Endothelial cell of hepatic sinusoid (primary cell): ENCODE results near the gene TIGD4.
"Not testable (repeated sequence)": the region's sequence is repeated elsewhere in the genome, so short reads cannot be mapped to it uniquely, and the experiment has no call there.

Experiments used
- in situ Hi-C: cut with HindIII; loops from 2 replicates; pipeline ENCODE4 v1.10.0; 2017; ENCODE audit warnings: low sequenced_read_pairs

The TIGD4 gene

DNA sequence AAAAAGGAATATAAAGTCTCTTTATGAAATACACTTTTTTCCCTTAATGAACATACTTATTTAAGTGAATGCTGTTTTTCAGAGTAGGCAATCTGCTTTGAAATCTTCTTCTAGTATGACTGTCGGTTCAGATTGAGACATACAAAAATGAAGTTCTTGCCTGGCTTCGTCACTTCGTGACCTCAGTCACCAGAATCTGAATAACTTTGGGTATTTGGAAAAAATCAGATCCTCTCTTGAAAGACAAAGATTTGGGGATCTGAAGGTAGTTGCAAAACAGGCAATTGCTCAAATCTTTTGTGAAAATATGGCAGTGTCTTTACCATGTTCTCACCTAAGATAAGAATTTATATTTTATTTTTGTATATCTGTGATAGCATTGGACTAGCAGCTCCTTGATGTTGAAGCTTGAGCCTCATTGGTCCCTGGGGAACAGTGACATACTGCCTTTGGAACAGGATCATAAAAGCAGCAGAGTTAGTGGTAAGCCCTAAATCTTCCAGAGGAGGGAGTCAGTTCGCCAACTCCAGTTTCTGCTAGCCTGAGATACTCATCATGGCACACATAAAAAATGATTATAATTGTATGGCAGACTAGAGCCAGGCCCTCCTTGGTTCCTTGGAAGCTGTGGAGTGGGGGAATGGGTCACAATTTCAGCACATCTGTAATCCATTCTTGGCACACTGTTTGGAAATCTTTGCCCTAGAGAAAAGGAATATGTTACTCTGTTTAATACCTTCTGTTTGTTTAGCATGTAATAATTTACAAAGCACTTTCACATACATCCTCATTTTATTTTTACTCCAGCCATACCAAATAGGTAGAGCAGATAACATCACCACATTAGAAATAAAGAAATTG, 5.2 kb upstream of the TIGD4 start:
- in situ Hi-C loops: loop anchor here (5.0 kb wide), 1 partner anchor 38 kb away; no protein-coding TSS in a partner anchor

DNA sequence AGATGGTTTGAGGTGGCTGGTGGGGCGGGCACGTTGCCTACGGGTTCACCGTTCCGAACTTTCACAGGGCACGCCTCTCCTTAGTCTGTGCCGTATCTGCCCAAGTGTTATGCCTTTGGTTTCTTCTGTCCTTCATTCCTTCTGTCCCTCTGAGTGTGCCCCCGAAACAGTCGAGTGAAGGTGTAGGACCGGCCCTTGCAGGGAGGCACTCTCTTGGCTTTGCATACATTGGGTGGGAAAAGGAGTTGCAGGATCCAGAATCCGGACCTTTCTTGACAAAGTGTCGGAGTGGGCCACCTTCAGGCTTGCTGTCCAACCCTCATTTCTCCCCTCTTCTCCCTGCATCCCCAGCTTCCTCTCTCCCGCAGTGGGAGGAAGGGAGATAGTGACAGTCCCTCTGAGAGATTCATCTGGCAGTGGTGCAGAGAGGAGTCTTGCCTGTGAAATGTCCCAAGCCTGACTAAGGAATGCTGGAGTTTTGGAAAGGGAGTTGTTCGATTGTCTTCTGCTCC, 793 bp upstream of the TIGD4 start:
- in situ Hi-C loops: loop anchor here (5.0 kb wide), 1 partner anchor 42 kb away; no protein-coding TSS in a partner anchor

DNA sequence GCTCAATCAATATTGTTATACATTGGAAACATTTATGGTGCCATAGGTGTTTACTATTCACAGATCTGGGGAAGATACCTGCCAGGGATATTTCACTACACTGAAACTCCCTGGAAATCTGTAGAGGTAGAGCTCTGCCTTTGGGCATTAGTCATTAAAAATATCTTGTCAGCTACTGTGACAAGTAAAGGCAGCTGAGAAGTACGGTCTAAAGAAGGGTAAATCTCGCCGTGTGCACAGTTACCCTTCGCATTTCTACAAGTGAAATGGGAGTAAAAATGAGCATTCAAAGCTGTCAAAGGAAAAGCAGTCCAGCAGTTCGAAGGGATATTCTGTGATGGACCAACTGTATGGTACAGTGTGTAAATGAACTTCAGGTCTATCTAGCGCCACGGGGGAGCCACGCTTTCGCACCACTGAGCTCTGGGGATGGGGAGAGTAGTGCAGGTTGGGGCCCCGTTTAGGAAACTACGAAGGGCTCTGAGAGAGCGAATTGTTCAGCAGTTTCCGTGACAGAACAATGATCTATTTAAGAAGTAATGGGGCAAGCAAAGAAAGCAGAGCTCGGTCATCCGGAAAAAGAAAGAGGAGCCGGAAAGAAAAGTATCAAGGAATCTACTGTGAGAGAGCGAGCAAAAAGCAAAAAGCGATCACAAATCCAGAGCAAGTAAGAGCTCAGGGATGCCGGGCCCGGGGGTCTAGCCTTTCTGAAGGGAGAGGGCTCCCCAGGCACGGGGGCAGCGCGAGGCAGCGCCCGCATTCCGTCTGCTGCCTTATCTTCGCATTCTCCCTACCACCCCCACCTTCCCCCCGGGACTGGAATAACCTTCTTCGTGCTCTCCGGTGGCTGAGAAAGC, 646 bp downstream of the TIGD4 start:
- in situ Hi-C loops: no loop called here

DNA sequence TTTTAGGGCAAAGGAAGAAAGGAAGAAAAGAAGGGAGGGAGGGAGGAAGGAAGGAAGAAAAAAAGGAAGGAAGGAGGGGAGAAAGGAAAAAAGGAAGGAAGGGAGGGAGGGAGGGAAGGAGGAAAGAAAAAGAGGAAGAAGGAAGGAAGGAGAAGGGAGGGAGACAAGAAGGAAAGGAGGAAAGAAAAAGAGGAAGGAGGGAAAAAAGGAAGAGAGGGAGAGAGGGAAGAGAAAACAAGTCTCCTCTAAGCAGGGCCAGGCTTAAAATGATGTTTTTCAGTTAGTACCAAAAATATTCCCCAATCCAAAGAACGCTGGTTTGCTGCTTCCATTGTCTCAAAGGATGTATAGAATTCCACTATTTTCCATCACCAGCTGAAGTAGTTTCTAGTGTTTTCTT, 2.0 kb downstream of the TIGD4 start:
- in situ Hi-C loops: no loop called here

DNA sequence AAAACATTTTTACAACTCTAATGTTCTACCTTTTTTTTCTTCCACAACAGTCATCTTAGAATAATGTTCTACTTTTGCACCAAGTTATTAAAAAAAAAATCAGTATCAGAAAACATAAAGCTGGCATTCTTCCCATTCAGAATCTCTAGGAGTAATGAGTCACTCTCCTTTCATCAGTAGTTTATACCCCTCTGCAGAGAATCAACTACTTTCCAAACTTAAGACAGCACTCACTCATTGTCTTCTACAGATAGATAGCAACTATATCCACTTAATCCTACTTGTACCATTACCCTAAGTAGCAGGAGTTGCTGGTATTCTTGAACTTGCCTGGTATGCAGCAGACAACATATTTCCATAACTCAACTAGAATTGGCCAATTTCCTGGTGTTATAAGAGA, 3.2 kb downstream of the TIGD4 start:
- in situ Hi-C loops: no loop called here

DNA sequence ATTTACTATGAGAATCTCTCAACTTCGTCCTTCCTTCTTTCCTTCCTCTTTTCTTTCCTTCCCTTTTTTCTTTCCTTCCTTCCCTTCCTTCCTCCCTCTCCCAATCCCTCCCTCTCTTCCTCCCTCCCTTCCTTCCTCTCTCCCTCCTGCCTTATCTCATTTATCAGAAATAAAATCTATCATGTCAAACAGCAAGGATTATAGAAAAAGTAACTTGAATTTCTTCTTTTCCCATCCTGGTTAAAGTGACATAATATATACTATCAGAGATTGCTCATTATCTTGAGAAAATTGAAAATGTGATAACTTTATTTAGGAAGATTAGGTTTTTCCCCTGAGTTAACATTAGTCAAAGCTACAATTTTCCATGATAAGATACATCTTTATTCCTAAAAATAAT, 5.6 kb downstream of the TIGD4 start:
- in situ Hi-C loops: no loop called here

DNA sequence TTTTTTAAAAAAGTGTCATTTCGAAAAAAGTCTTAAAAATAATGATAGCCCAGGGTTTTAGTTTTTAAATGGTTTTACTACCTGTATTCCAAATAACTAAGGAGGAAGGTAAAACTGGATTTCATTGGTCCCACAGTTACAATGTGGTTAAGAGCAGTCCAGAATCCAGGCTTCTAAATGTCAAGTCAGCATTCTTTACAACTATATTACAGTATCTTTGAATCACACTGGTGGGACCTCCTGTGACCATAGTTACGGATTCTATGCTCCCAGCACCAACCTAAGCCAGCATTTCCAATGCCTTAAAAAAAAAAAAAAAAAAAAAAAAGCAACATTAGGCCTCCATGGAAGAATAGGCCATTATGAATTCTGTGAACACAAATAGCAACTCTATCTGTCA, 6.2 kb downstream of the TIGD4 start:
- in situ Hi-C loops: no loop called here

DNA sequence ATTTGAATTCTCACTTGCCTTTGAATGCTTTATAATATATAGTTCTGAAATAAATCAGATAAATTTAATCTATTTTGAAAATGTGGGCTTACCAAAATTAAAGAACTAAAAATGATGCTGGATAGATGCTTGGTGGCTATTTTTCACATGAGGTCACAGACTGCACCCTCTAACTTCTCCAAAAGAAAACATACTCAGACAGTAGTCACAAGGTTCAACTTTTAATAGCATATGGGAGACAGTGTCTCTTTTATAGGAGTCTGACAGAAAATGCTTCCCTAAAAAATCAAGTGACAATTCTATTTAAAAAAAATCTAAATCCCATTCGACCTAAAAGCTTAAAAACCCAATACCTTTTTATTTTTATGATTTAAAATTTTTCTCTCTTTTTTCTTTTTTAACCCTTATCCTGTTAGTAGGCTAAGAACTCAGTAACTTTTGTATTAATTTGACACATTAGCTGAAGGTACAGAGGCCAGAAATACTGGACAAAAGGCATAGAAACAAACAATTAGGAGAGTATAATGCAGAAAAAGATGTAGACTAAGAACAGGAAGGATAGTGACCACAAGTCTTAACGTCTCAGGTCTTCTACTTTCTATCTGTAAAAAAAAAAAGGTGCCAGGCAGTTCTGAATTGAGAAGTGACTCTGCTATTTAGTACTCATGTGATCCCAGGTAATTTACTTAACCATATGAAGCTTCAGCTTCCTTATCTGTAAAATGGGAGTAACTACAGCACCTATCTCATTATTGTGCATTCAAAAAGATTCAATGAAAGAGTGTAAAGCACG, 7.6 kb downstream of the TIGD4 start:
- in situ Hi-C loops: no loop called here

DNA sequence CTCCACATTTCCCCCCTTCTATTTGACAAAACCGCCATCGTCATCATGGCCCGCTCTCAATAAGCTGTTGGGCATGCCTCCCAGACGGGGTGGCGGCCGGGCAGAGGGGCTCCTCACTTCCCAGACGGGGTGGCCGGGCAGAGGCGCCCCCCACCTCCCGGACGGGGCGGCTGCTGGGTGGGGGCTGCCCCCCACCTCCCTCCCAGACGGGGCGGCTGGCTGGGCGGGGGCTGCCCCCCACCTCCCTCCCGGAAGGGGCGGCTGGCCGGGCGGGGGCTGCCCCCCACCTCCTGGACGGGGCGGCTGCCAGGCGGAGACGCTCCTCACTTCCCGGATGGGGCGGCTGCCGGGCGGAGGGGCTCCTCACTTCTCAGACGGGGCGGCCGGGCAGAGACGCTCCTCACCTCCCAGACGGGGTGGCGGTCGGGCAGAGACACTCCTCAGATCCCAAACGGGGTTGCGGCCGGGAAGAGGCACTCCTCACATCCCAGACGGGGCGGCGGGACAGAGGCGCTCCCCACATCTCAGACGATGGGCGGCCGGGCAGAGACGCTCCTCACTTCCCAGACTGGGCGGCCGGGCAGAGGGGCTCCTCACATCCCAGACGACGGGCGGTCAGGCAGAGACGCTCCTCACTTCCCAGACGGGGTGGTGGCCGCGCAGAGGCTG, 14.3 kb downstream of the TIGD4 start:
- in situ Hi-C loops: not testable (repeated sequence)

DNA sequence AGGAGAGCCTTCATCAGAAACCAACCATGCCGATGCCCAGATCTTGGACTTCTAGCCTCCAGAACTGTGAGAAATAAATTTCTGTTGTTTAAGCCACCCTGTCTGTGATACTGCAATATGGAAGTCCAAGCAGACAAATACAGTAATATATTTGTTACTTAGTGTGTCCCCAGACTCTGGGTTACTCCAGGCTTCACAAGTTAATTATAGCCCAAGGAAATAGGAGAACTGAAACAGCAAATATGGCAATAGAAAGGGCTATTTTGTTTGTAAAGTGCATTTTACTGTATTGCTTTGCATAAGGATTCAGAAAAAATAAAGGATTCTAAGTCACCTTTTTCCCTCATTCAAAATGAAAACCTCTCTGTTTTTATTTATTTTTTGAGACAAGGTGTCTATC, 15.7 kb downstream of the TIGD4 start:
- in situ Hi-C loops: no loop called here

DNA sequence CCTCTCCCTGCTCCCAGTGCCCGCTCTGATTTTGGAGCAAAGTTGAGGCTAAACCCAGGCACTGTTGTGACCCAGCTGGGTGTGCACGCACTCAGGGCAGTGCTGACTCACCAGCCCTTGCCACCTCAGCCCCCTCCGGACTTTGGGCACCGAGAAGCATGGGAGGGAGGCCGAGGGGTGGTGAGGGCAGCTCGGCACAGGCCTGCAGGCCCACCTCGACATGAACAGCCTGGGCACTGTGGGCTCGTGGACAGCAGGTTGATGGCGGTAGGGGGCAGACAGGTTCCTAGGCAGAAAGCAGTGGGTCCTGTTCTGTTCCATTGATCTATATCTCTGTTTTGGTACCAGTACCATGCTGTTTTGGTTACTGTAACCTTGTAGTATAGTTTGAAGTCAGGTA, 30.9 kb downstream of the TIGD4 start:
- in situ Hi-C loops: no loop called here

DNA sequence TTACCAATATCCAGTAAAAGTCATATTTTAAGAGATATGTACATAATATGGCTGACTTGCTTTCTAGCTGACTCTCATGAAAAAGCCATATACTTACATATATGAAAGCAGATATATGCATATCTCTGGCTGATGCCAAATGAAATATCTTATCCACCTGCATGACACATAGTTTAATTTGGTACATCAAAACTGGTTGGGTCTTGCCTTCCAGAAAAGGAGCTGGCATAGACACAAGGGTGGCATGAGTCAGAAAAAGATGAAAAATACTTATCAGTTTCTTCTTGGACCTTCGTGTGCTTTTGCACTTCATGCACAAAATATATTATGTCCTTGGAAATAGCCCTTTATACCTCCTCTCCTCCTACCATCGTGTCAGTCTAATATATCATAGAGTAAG, 32.1 kb downstream of the TIGD4 start:
- in situ Hi-C loops: no loop called here

DNA sequence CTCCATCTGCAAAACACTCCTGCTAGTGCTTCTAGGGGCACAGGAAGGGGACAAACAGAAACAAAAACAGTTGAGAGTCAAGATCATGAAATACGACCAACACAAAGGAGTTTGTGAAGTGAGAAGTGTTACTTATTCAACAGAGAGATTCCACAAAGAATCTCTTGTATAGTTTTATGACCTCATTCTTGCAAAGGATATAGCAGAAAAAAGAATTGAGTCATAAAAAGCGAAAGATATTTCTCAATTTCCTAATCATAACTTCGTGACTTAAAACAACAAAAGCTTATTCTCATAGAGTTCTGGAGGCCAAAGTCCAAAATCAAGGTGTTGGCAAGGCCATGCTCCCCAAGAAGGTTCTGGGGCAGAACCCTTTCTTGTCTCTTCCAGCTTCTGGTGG, 40.7 kb downstream of the TIGD4 start:
- in situ Hi-C loops: no loop called here

DNA sequence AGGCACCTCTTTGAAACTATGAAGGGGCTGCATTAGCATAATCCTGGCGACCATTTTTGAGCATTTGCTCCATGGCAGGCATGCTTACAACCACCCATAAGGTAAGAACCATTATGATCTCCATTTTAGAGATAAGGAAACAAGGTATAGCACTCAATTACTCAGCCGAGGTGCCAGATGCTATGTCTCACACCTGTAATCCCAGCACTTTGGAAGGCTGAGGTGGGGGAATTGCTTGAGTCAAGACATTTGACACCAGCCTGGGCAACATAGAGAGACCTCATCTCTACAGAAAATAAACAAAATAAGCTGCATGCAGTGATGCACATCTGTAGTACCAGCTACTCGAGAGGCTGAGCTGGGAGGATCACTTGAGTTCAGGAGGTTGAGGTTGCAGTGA, 43.6 kb downstream of the TIGD4 start:
- in situ Hi-C loops: no loop called here

DNA sequence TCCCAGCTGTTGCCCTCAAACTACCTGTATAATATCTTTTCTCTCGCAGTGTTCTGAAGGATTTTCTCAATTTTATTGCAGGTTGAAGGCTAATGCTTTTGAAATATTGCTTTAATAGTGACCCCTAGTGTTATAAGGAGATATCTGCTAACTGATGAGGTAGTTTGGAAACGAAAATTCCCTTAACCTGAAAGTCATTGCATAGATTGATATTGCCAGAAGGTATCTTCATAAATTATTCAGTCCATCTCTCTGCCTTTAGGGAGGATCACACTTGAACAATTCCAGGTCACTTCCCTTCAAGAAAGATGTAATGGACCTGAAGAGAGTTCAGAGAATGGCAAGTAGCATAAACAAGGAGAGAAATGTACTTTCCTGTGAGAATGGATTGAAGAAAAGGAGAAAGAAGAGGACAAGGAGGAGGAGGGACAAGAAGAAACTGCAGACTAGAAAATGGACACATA, 44.1 kb downstream of the TIGD4 start:
- in situ Hi-C loops: no loop called here

DNA sequence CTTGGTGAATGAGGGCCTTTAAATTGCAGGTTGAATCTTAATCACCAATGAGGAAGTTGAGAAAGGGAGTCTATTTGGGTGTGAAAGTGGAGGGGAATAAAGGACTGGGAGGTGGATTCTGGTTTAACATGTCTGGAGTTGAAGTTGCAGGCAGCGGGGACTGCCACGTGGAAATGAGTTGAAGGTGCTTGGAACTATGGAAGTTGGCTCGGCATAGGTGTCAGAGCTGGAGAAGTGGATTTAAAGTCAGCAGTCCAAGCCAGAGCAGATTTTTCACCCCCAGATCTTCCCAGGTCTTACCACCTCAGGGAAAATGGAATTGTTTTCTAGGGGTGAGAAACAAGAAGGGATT, 44.9 kb downstream of the TIGD4 start:
- in situ Hi-C loops: no loop called here

DNA sequence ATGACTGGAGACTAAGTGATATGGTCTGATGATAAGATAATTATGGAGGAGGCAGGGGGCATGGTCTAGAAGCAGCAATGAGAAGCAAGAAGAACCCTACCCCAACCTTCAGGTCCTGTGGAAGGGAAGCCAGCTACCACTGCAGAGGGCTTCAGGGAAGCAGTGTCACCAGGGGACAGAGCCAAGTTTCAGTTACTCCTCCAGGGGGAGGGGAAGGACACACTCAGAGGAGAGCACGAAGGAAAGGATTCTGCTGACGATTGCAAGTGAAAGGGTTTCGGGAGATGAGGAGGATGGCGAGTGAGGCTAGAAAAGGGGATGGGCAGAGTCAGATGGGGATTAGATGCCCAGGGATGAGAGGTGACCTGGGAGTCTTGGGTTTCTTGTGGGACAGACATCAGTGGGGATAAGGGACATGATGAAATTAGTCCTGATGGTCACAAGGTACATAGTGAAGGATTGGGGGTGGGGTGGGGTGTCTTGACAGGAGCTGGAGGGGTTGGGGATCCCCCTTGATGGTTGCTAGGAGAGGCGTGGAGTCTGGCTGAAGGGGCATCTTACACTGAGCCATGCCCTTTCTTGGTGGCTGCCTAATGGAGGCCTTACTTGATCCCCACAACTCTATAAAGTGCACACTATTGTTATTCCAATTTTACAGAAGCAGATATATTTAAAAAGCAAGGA, 45.4 kb downstream of the TIGD4 start:
- in situ Hi-C loops: no loop called here

DNA sequence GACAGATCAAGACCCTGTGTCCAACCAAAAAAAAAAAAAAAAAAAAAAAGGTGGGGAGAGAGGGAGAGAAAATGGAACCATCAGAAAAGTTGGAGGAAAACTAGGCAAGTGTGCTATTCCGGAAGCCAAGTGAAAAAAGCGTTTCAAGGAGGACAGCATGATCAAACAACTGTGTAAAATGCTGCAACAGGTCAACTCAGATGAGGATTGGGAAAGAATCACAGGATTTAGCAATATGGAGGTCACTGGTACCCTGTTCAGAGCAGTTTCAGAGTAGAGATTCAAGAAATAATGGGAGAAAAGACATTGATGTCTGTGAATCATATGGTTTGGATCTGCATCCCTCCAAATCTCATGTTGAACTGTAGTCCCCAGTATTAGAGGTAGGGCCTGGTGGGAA, 47.5 kb downstream of the TIGD4 start:
- in situ Hi-C loops: no loop called here

DNA sequence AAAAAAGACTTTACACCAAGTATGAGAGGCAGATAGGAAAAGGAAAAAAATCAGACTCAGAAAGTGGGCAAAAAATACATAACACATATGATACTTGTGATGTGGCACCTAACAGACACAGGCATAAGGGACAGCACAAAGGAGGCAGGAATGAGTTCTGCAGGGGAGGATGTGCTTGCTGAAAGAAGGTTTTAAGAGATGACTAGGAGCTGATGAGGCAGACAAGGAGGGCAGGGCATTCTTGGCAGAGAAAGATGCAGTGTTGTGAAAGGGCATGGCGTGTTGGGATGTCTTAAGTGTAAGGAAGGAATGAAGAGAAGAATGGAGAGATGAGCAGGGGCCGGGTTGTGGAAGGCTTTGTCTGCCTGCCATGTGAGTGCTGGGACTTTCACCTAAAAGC, 50.1 kb downstream of the TIGD4 start:
- in situ Hi-C loops: no loop called here

DNA sequence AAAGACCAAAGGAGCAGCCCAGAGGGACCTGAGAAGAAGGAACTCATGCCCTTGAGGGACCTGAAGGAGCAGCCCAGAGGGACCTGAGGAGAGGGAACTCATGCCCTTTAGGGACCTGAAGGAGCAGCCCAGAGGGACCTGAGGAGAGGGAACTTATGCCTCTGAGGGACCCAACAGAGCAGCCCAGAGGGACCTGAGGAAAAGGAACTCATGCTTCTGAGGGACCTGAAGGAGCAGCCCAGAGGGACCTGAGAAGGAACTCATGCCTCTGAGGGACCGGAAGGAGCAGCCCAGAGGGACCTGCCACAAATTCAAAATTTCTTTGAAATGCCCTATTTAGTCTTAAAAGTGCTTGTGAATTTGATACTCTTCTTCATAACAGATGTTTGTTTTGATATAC, 51.2 kb downstream of the TIGD4 start:
- in situ Hi-C loops: no loop called here
